PFSK-1 (cell line): Measurements from ENCODE around the gene IFIT1.

ENCODE experiments used
- FOXP2 ChIP-seq: optimal IDR thresholded peaks from 2 replicates; pipeline ENCODE3; 2011; ENCODE audit warnings: borderline replicate concordance, control low read depth, inconsistent platforms; ENCODE audit not compliant: insufficient read depth; ENCODE audit errors: extremely low read length, extremely low read depth
- POLR2AphosphoS5 ChIP-seq: IDR thresholded peaks from 2 replicates; pipeline ENCODE4 v1.6.1; 2012; ENCODE audit warnings: low read depth, mild to moderate bottlenecking, control low read depth, low read length, moderate library complexity
- SIN3A ChIP-seq: IDR thresholded peaks from 2 replicates; pipeline ENCODE4 v1.6.1; 2012; ENCODE audit warnings: mild to moderate bottlenecking, low read length, moderate library complexity, borderline replicate concordance; ENCODE audit not compliant: insufficient read depth
- TAF1 ChIP-seq: IDR thresholded peaks from 2 replicates; pipeline ENCODE4 v1.6.1; 2012; ENCODE audit warnings: low read length, control low read depth, borderline replicate concordance; ENCODE audit not compliant: insufficient read depth
- TF ChIP-seq, protein P1 (sequence below), 2 experiments: IDR thresholded peaks; 2 replicates each; pipeline versions ENCODE4 v1.6.1 to v1.8.0; 2011 to 2012; ENCODE audit warnings: low read depth in 2 of 2, low read length in 2 of 2, control low read depth in 1 of 2, inconsistent platforms in 1 of 2, mild to moderate bottlenecking in 1 of 2, moderate library complexity in 1 of 2; ENCODE audit not compliant: insufficient read depth in 1 of 2

Gene IFIT1

DNA sequence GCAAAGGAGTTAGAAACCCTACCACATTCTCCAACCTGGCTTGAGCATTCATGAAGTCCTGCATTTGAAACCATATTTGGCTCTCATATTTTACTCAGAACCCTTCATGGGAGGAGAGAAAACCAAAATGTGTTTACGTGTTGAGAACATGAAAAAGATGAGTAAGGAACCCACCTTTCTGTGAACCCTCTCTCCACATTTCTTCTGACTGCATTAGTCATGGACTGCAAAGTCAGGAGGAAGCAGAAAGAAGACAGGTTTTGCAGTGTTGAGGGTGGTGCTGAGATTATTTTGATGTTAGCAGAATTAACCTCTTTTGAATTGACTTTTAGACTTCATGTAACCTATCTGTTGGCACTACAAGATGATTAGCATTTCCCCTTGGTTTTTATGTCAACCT is 9.7 kb upstream of the IFIT1 start:
- TF ChIP-seq SIN3A (no peak), POLR2AphosphoS5 (no peak), TAF1 (no peak), FOXP2 (no peak)
- TF ChIP-seq, protein P1, sequence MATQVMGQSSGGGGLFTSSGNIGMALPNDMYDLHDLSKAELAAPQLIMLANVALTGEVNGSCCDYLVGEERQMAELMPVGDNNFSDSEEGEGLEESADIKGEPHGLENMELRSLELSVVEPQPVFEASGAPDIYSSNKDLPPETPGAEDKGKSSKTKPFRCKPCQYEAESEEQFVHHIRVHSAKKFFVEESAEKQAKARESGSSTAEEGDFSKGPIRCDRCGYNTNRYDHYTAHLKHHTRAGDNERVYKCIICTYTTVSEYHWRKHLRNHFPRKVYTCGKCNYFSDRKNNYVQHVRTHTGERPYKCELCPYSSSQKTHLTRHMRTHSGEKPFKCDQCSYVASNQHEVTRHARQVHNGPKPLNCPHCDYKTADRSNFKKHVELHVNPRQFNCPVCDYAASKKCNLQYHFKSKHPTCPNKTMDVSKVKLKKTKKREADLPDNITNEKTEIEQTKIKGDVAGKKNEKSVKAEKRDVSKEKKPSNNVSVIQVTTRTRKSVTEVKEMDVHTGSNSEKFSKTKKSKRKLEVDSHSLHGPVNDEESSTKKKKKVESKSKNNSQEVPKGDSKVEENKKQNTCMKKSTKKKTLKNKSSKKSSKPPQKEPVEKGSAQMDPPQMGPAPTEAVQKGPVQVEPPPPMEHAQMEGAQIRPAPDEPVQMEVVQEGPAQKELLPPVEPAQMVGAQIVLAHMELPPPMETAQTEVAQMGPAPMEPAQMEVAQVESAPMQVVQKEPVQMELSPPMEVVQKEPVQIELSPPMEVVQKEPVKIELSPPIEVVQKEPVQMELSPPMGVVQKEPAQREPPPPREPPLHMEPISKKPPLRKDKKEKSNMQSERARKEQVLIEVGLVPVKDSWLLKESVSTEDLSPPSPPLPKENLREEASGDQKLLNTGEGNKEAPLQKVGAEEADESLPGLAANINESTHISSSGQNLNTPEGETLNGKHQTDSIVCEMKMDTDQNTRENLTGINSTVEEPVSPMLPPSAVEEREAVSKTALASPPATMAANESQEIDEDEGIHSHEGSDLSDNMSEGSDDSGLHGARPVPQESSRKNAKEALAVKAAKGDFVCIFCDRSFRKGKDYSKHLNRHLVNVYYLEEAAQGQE (IDR thresholded peaks at IDR 0.05; ENCODE audit: insufficient read depth in 1 of 2, low read depth in 2 of 2, low read length in 2 of 2): no peak

GRCh38 chr10:89384474-89385340 is 7.7 kb upstream of the IFIT1 start:
- TF ChIP-seq POLR2AphosphoS5 (no peak), TAF1 (no peak), SIN3A (no peak), FOXP2 (no peak)
- TF ChIP-seq, protein P1 (IDR thresholded peaks at IDR 0.05; ENCODE audit: insufficient read depth in 1 of 2, low read depth in 2 of 2, low read length in 2 of 2): no peak

GRCh38 chr10:89388806-89389205 is 3.6 kb upstream of the IFIT1 start:
- TF ChIP-seq, protein P1 (IDR thresholded peaks at IDR 0.05; ENCODE audit: insufficient read depth in 1 of 2, low read depth in 2 of 2, low read length in 2 of 2): no peak
- TF ChIP-seq TAF1: no peak
- TF ChIP-seq POLR2AphosphoS5: no peak
- no peak for TF ChIP-seq FOXP2
- no peak for TF ChIP-seq SIN3A

GRCh38 chr10:89389254-89389653 is 3.2 kb upstream of the IFIT1 start:
- TF ChIP-seq, protein P1 (IDR thresholded peaks at IDR 0.05; ENCODE audit: insufficient read depth in 1 of 2, low read depth in 2 of 2, low read length in 2 of 2): no peak
- no peak for TF ChIP-seq FOXP2
- no peak for TF ChIP-seq POLR2AphosphoS5
- no peak for TF ChIP-seq TAF1
- no peak for TF ChIP-seq SIN3A
